HG03457 (cell line): ENCODE results near the gene OGFOD2.
"Not testable (repeated sequence)": the region's sequence is repeated elsewhere in the genome, so short reads cannot be mapped to it uniquely, and the experiment has no call there.

Experiments
- ATAC-seq: cut with Tn5 transposase; IDR thresholded peaks from one replicate; pipeline ENCODE4 v1.9.1; 2021; ENCODE audit warnings: moderate number of reproducible peaks; ENCODE audit not compliant: unreplicated experiment

Gene OGFOD2

DNA sequence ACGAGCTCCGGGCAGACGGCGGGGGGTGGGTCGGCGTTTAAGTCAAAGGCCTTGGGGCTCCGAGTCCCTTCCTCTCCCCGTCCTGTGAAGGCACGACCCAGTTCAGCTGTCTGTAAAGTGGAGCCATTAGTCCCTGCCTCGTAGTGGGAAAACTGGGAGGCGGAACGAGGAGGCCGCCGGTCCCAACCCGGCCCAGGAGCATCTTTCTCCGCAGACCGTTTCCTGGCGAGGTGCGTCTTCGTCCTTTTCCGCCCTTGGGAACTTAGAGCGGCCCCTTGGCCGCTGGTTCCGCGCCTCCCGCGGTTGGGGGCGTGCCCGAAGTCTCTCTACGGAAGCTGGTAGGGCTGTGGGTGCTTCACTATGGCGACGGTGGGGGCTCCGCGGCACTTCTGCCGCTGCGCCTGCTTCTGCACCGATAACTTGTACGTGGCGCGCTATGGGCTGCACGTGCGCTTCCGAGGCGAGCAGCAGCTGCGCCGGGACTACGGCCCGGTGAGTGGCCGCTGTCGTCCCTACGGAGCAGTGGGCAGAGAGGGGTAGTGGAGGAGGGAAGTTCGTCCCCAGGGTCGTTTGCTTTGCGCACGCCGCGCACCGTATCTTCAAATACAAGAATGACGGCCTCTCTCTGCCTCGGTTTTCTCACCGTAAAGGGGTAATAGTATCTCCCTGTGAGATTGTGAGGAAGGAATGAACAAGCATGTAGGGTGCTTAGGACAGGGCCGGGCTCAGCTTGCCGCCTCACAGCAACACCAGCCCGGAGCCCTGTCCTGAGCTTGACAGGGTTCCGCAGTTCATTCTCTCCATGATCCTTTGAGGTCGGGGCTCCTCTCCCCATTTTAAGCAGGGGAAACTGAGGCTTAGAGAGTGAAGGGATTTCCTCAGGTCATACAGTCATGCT, at the start of gene OGFOD2:
TSS of gene OGFOD2 (plus strand) at position 353 of the 898 bp plus-strand sequence. CDS start at position 361, 8 bp downstream.
- ATAC-seq: peak; percentile 57

DNA sequence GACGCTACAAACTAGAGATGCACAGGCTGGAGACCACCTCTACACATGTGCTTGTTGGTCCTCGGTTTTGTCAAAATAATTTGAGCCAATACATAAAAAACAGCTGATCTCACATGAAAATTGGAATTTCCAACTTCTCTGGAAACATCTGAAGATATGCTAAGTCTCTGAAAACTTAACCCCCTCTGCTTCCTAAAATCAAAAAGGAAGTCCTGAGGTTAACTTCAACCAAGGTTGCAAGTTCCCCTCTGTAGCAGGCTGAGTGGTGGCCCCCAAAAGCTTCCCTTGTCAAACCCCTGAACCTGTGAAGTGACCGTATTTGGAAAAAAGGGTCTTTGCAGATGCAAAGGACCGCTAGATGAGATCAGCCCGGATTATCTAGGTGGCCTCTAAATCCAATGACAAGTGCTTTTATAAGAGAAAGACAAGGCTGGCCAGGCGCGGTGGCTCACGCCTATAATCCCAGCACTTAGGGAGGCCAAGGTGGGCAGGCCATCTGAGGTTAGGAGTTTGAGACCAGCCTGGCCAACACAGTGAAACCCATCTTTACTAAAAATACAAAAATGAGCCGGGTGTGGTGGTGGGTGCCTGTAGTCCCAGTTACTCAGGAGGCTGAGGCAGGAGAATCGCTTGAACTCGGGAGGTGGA, 47.2 kb upstream of the OGFOD2 start:
- no peak for ATAC-seq

DNA sequence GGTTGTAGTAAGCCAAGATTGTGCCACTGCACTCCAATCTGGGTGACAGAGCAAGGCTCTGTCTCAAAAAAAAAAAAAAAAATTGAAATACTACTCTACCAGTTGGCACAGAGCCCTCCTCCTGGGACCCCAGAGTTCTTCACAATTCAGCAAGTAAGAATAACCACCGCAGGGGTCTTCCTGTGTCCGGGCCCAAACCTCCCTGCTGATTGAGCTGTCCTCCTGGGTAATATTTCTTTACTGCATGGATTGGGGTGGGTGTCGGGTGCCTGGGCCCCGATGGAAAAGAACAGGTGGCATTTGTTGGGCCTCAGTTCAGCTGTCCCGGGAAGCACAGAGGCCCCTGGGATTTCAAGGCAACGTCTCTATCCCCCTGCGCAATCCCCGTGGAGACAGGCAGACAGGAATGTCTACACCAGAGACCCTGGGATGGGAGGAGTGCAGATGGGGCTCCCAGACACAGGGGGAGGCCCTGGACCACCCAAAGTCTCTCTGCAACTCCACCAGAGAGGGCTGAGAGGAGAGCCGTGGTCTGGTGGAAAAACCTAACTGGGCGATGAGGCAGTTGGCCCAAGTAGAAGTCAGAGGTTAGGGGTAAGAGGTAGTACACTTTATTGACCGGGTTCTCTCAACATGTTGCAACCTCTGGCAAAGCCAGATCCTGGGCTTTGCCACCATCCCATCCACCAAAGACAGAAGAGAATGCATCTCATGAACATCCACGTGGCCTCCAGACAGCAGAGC, 46.5 kb upstream of the OGFOD2 start:
- no peak for ATAC-seq

GRCh38 chr12:122929148-122929538, 45.9 kb upstream of the OGFOD2 start:
- no peak for ATAC-seq

DNA sequence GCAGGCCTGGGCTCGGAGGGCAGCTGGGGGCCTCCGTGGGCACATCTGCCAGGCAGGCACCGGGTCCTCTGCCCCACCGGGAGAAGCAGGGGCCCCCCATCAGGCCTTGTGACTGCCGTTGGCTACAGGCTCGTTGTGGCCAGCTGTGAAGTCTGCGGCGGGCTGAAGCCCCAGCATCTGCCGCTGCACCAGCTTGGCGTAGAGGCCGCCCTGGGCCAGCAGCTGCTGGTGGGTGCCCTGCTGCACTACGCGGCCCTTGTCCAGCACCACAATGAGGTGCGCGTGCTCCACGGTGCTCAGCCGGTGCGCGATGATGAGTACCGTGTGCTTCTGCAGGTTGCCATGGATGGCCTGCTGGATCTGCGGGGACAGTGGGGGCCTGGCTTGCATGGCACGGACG, 45.2 kb upstream of the OGFOD2 start:
- ATAC-seq: no peak

- ATAC-seq: no peak
These were observed 42.8 kb upstream of the OGFOD2 start for GRCh38 chr12:122932207-122932606.

- ATAC-seq: no peak
These were observed 40.3 kb upstream of the OGFOD2 start for GRCh38 chr12:122934722-122935121.

DNA sequence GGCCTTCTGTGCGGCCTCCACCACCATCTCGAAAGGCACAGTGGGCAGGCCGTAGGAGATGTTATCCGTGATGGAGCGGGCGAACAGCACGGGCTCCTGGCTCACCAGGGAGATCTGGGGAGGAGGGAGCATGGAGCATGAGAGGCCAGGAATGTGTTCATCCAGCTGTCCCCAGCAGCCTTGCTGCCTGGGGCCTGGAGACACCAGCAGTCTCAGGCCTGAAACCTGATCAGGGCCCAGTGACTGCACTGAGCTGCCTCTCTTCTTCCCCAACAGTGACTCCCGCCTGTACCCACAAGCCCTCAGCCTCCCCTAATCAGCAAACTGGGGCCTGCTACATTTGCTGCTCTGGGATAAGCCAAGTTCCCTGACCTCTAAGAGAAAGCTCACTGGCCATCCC, 39.7 kb upstream of the OGFOD2 start:
- ATAC-seq: no peak

GRCh38 chr12:122937622-122938091, 37.4 kb upstream of the OGFOD2 start:
- no peak for ATAC-seq

DNA sequence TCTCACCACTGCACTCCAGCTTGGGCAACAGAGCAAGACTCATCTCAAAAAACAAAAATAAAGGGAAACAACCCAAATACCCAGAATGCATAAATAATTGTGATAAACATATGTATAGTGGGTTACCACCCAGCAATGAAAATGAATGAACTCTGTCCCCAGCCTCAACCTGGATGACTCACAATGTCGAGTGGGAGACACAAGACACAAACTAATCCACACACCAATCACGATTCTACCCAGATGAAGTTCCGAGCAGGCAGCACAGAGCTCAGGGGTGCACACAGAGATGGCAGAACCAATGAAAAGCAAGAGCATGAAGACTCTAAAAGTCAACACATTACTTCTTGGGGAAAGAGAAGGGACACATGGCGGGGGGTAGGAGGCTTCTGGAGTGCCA, 35.9 kb upstream of the OGFOD2 start:
- no peak for ATAC-seq

DNA sequence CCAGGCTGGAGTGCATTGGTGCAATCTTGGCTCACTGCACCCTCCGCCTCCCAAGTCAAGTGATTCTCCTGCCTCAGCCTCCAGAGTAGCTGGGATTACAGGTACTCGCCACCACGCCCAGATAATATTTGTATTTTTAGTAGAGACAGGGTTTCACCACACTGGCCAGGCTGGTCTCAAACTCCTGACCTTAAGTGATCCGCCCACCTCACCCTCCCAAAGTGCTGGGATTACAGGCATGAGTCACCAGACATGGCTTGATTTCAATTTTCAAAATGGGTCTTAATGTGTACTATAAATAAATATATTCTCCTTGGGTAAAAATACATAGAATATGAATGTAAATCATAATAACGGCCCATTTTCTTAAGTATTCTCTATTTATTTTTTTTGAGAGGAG, 33.7 kb upstream of the OGFOD2 start:
- not testable (repeated sequence) for ATAC-seq

DNA sequence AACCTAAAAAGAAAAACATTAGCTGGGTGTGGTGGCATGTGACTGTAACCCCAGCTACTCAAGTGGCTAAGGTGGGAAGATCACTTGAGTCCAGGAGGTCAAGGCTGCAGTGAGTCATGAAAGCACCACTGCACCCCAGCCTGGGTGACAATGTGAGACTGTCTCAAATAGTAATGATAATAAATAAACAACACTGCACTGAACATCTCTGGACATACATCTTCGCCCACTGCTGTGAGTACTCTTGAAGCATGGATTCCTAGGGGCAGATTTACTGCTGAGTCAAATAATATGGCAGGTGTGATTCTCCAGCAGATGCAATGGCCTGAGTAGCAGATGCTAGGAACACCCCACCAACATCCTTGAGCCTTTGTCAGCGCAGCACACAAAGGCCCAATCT, 32.4 kb upstream of the OGFOD2 start:
- ATAC-seq: no peak

GRCh38 chr12:122943196-122943595, 31.8 kb upstream of the OGFOD2 start:
- no peak for ATAC-seq

- no peak for ATAC-seq
These were observed 30.1 kb upstream of the OGFOD2 start for GRCh38 chr12:122944605-122945592.

- peak; percentile 57 for ATAC-seq
These were observed 28.2 kb upstream of the OGFOD2 start for GRCh38 chr12:122946690-122947341.

GRCh38 chr12:122947352-122947792, 27.7 kb upstream of the OGFOD2 start:
- no peak for ATAC-seq

- ATAC-seq: no peak
These were observed 26.4 kb upstream of the OGFOD2 start for GRCh38 chr12:122948605-122949004.

GRCh38 chr12:122949405-122949804, 25.6 kb upstream of the OGFOD2 start:
- no peak for ATAC-seq

DNA sequence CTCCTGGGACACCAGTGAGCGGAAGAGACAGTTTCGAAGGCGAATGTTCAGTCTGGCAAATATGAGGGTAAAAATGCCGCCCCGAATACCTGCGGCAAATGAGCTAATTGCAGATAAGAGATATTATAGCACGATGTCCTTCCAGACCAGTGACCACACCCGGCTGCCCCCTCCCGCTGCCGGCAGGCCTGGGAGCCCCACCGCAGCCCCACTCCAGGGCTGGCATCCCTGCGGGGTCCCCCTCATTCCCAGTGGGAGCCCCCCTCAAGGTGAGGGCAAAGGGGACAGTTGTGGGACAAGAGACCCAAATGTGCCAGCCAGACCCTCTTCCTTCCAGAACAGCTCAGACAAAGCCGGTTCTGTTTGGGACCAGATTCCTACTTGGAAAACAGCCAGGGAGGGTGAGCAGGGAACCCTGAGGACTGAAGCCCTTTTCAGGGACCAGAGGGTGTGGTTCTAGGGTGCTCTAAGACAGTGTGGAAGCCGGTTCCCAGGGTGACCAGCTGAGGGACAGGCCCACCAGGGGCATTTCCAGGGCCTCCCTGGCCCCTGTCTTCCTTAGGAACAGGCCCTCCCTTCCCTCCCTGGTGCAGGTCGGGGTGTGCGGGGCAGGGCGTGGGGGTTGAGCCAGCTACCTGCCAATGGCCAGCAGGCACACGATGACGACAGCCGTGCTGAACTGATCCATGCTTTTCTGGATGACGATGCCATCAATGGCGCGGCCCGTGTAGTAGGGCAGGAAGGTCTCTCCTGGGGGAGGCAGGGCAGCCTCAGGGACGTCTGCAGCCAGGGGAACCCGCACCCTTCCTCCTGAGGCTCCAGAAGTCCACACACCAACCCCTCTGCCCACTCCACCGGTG, 25.0 kb upstream of the OGFOD2 start:
- no peak for ATAC-seq
